Skeletal muscle tissue (tissue), 4 donors: ENCODE data around the gene RPS19BP1. TPM values are rescaled to one million over a fixed set of nuclear protein-coding genes. Genes with fewer than 3 reads are reported as not detected.

Experiments used
- H3K27ac ChIP-seq: one replicate; pipeline ENCODE4 v1.7.0; 2013; ENCODE audit warnings: mild to moderate bottlenecking, low read depth, low read length, inconsistent platforms
- H3K27me3 ChIP-seq, 3 donors: one replicate each; pipeline ENCODE4 v1.7.0; 2013; ENCODE audit warnings: low read length in 3 of 3; ENCODE audit not compliant: control insufficient read depth in 3 of 3, insufficient read depth in 3 of 3
- H3K36me3 ChIP-seq, 3 donors: one replicate each; pipeline ENCODE4 v1.7.0; 2013; ENCODE audit warnings: low read length in 3 of 3; ENCODE audit not compliant: control insufficient read depth in 3 of 3, insufficient read depth in 3 of 3
- H3K4me1 ChIP-seq, 3 donors: one replicate each; pipeline ENCODE4 v1.7.0; 2013; ENCODE audit warnings: low read length in 3 of 3, mild to moderate bottlenecking in 3 of 3; ENCODE audit not compliant: control insufficient read depth in 3 of 3, insufficient read depth in 3 of 3
- H3K4me3 ChIP-seq, 3 donors: one replicate each; pipeline ENCODE4 v1.7.0; 2013; ENCODE audit warnings: low read length in 3 of 3
- H3K9ac ChIP-seq, 3 donors: one replicate each; pipeline ENCODE4 v1.7.0; 2013; ENCODE audit warnings: low read length in 3 of 3, mild to moderate bottlenecking in 3 of 3, moderate library complexity in 2 of 3, low read depth in 1 of 3
- H3K9me3 ChIP-seq, 3 donors: one replicate each; pipeline ENCODE4 v1.7.0; 2013; ENCODE audit warnings: low read length in 3 of 3; ENCODE audit not compliant: control insufficient read depth in 3 of 3
- total RNA-seq: library from RNA; depleted of rRNA; stranded (reverse); fragments of >200 nt; gene quantifications from one replicate; pipeline ENCODE4 v1.2.3, GENCODE V29; 2014
- donor health status: Osteomylitis.

RPS19BP1 gene
- total RNA-seq, 1 donor from 2014 or later = 27.7 TPM

DNA sequence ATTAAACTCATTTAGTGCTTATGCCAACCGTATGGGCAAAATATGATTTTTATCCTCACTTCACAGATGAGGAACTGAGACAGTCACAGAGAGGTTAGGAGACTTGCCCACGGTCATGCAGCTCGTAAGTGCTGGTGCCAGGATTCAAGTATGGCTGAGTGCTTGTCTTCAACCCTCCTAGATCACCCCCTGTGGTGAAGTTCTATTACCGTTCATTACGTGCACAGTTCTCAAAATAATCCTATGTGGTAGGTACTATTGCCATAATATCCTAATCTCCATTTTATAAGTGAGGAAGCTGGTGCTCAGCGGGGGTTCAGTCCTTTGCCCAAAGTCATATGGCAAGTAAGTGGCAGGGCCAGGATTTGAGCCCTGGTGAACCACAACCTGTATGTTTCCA, 28.9 kb downstream of the RPS19BP1 start:
- Histone ChIP-seq H3K9ac (peak overlapping the region; percentile 82 to 91 (median 87)), H3K4me1 (peaks cover 27 to 37% (median 34%) of the 10 kb centered on the region in 3 donors), H3K9me3 (no peaks in the 10 kb centered on the region), H3K4me3 (peak overlapping the region; percentile 91 to 94 (median 92)), H3K27ac (no peak overlapping the region), H3K27me3 (no peaks in the 10 kb centered on the region), H3K36me3 (peaks cover 37 to 43% (median 41%) of the 10 kb centered on the region in 3 donors)

DNA sequence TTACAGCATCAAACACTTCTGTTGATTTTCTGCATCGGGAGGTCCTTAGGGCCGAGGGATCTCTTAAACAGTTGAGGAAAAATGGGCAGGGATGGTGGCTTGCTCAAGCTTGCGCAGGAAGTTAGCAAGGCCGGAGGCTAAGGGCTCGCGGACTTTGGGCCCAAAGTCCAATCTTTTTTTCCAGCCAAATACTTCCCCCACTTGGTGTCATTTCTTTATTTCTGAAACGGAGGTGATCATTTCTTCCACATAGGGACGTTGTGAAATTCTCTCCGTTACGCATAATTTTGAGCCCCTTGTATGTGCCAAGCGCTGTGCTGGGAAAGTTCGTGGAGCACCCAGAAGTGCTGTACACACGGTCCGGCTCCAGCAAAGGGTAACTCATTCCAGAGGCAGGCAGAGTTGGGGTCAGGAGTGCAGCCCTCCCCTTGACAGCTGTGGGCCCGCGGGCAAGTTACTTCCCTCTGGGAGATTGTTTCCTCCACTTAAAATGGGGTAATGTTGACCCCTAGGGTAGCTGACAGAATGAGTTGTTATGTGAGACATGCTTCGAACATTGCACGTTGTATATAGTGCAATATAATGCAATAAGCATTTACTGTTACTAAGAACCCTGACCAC, 29.6 kb downstream of the RPS19BP1 start:
- H3K9me3 ChIP-seq = no peaks in the 10 kb centered on the region
- H3K27ac ChIP-seq = peak overlapping the region; percentile 94
- H3K27me3 ChIP-seq = no peaks in the 10 kb centered on the region
- H3K4me3 ChIP-seq = peak overlapping the region; percentile 91 to 94 (median 92)
- peaks cover 28 to 38% (median 37%) of the 10 kb centered on the region in 3 donors for H3K4me1 ChIP-seq
- H3K36me3 ChIP-seq = peaks cover 31 to 36% (median 34%) of the 10 kb centered on the region in 3 donors
- peak overlapping the region; percentile 82 to 91 (median 87) for H3K9ac ChIP-seq

DNA sequence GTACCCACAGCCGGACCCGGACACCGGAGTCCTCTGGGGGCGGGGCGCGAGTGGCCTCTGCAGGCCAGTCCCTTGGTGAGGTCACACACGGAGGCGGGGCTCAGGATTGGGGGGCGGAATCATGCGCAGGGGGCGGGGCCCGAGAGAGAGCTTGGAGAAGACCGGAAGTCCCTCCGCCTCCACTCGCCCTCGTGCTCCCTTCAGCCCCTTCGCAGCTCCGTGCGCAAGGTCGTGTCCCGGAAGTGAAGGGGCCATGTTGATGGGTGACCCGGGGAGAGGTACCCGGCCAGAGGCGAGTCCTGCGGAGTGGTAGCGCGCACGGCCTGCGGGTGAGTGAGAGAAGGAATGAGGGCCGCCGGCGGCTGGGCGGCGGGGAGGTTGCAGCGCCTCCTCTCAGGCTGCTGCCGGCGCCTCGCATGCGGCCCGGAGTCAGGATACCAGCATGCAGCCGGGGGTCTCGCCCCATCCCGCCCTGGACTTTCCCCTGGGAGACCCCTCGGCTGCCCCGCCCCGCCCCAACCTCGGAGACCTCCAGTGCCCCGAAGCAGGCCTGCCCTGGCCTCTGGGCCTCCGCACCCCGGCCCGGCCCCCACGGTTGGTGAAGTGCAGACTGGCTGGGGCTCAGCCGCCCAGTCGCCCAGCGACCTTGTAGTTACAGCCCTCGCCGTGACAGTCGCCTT, 30.3 kb downstream of the RPS19BP1 start, which contains the start of gene MIEF1:
Gene MIEF1, plus strand, starts transcription at position 182 of the 680 bp plus-strand sequence. CDS start 9,005 bp downstream, outside the sequence.
- peaks cover 28 to 38% (median 37%) of the 10 kb centered on the region in 3 donors for H3K4me1 ChIP-seq
- H3K27ac ChIP-seq = peak within 1 kb of the TSS; percentile 94
- H3K27me3 ChIP-seq = no peaks in the 10 kb centered on the region
- H3K4me3 ChIP-seq = peak within 1 kb of the TSS; percentile 91 to 94 (median 92)
- peaks cover 29 to 33% (median 32%) of the 10 kb centered on the region in 3 donors for H3K36me3 ChIP-seq
- H3K9me3 ChIP-seq = no peaks in the 10 kb centered on the region
- peak within 1 kb of the TSS; percentile 90 to 91 (median 91) for H3K9ac ChIP-seq

DNA sequence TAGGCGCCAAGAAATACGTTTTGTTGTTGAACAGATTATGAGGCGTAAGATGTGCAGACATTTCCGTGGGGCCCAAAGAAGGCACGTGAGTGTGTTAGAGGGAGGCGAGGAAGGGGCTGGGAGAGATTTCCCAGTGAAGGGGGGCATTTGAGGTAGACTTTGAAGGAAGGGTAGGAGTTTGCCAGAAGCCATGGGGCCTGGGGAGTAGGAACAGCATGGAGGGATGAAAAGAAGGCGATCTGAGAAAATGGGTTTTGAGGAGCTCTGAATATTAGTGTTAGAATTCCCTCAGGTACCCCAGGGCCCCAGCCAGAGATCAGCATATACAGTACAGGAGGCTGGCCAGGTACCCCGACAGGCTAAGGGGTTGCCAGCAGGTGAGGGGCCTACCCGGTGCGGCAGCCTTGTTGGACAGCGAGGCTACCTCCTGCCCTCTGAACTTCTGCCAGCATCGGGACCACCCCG, 30.9 kb downstream of the RPS19BP1 start:
- peak overlapping the region; percentile 94 for H3K27ac ChIP-seq
- peak overlapping the region; percentile 90 to 91 (median 91) for H3K9ac ChIP-seq
- H3K4me1 ChIP-seq = peaks cover 28 to 39% (median 37%) of the 10 kb centered on the region in 3 donors
- no peaks in the 10 kb centered on the region for H3K27me3 ChIP-seq
- H3K9me3 ChIP-seq = no peaks in the 10 kb centered on the region
- peaks cover 24 to 29% (median 26%) of the 10 kb centered on the region in 3 donors for H3K36me3 ChIP-seq
- peak overlapping the region; percentile 91 to 94 (median 92) for H3K4me3 ChIP-seq

DNA sequence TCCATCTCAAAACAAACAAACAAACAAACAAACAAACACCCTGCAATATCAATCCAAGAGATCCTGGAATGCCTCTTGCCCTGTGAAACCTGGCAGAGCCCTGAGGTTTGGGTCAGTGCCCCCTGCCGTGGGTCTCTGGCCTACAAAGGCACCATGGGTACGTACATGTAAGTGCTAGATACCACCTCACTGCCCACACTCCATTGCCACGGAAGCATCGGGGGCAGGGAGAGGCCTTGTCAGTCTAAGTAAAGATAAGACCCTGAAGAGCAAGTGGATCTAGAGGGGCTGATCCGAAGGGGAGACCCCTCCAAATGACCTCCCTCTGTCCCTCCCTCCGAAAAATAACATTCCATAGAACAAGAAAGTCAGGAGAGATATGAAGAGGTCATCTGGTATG, 32.4 kb downstream of the RPS19BP1 start:
- Histone ChIP-seq H3K9ac (no peak overlapping the region), H3K27ac (peak overlapping the region; percentile 94), H3K4me1 (peaks cover 30 to 41% (median 37%) of the 10 kb centered on the region in 3 donors)

DNA sequence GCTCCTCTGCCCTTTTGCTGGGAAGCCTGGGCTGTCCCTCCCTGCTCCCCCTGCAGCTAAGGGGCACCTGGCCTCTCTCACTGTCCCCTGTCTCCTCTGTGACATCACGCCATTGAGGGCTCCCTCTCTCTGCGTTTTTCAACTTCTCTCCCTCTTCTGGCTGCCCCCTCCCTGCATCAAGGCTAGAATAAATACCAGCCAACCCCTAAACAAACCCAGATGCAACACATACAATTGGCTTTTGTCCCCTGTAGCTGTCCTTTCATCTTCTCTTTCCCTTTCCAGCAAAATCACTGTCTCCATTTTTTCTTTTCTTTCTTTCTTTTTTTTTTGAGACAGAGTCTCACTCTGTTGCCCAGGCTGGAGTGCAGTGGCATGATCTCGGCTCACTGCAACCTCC, 33.7 kb downstream of the RPS19BP1 start:
- Histone ChIP-seq H3K36me3 (peaks cover 0 to 2% (median 0%) of the 10 kb centered on the region in 3 donors), H3K4me3 (no peak overlapping the region), H3K9ac (no peak overlapping the region), H3K27me3 (no peaks in the 10 kb centered on the region), H3K4me1 (peaks cover 27 to 33% (median 33%) of the 10 kb centered on the region in 3 donors), H3K27ac (peak overlapping the region; percentile 55), H3K9me3 (no peaks in the 10 kb centered on the region)

More for the DNA sequence above, 32.4 kb downstream of the RPS19BP1 start:
- H3K36me3 ChIP-seq = peaks cover 10 to 13% (median 11%) of the 10 kb centered on the region in 3 donors
- H3K27me3 ChIP-seq = no peaks in the 10 kb centered on the region
- no peak overlapping the region for H3K4me3 ChIP-seq
- no peaks in the 10 kb centered on the region for H3K9me3 ChIP-seq

DNA sequence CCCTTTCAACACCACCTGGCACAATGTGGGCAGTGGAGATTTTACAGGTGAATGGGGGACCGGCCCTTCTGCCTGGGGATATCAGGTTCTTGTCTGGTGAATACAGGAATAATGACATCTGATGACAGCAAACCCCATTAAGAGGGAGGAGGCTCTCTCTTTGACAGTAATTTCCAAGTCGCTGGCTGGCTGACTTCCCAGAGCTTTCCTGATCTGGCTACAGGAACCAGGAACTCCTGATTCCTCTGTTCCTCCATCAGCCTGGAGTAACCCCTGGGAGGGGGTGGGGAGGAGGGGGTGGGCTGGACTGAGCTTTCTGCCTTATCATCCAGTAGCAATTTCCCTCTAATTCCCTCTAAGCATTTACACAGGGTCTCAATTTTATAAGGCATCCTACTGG, 34.2 kb downstream of the RPS19BP1 start:
- no peaks in the 10 kb centered on the region for H3K36me3 ChIP-seq
- no peak overlapping the region for H3K4me3 ChIP-seq
- no peak overlapping the region for H3K9ac ChIP-seq
- no peaks in the 10 kb centered on the region for H3K27me3 ChIP-seq
- peak overlapping the region; percentile 66 for H3K27ac ChIP-seq
- H3K4me1 ChIP-seq = peaks cover 22 to 30% (median 28%) of the 10 kb centered on the region in 3 donors
- no peaks in the 10 kb centered on the region for H3K9me3 ChIP-seq

DNA sequence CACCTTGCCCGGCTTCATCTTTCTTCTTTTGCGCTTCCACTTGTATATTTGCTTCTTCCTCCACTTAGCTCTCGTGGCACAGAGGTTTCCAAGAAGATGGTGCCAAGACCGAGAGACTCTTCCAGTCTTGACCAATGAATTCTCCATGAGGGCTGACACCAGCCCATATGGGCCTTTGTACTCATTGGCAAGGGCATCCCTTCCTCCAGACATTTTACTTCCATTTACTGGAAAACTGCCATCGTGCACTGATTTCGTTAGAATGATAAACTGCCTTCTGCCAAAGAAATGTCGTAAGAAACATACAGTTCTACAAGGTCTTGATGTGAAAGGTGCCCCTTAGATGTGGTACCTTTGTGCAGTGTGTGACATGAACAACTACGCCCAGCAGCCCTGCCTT, 35.1 kb downstream of the RPS19BP1 start:
- no peaks in the 10 kb centered on the region for H3K27me3 ChIP-seq
- no peak overlapping the region for H3K9ac ChIP-seq
- peak overlapping the region; percentile 66 for H3K27ac ChIP-seq
- peaks cover 17 to 24% (median 21%) of the 10 kb centered on the region in 3 donors for H3K4me1 ChIP-seq
- no peaks in the 10 kb centered on the region for H3K9me3 ChIP-seq
- H3K36me3 ChIP-seq = no peaks in the 10 kb centered on the region
- no peak overlapping the region for H3K4me3 ChIP-seq

DNA sequence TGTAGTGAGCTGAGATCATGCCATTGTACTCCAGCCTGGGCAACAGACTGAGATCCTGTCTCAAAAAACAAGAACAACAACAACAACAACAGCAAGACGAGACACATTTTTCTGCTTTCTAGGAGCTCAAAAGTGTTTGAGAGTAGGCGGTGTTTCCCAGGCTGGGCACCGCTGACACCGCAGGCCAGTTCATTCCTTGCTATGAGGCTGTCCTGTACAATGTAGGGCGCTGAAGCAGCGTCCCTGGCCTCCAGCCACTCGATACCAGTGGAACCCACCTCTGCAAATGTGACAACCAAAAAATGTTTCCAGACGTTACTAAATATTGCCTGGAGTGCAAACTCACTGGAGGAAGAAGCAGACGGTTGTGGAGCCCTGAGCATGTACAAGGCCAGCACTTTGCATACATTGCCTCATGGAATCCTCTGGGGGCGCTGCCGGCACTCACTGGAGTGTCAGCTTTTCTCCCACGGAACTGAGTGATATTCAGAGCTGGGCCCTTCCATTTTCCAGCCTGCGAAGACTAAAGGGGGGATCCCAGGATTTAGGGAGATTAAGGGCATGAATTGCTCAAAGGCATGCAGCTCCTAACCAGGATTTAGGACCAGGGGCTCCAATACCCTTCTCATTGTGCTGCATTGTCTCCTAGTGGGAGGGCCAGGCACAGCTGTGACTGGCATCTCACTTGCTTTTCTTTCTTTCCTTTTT, 36.3 kb downstream of the RPS19BP1 start:
- H3K27me3 ChIP-seq = no peaks in the 10 kb centered on the region
- H3K9me3 ChIP-seq = no peaks in the 10 kb centered on the region
- H3K9ac ChIP-seq = peak overlapping the region in 1 of 3 donors; percentile 40
- H3K36me3 ChIP-seq = no peaks in the 10 kb centered on the region
- H3K4me1 ChIP-seq = peaks cover 10 to 18% (median 14%) of the 10 kb centered on the region in 3 donors
- H3K4me3 ChIP-seq = no peak overlapping the region
- H3K27ac ChIP-seq = peak overlapping the region; percentile 33
